Measurements from ENCODE around the gene TSEN2.
A peak's percentile ranks its signal among the peaks of the same experiment; 100 is the strongest.
"Not testable (repeated sequence)": the region's sequence is repeated elsewhere in the genome, so short reads cannot be mapped to it uniquely, and the experiment has no call there.

The TSEN2 gene

GRCh38 chr3:12536423-12536822, 52.1 kb downstream of the TSEN2 start:
- Histone ChIP-seq H3K4me1 (ENCODE audit: control insufficient read depth in 5 of 5, insufficient read depth in 5 of 5, low read length in 5 of 5) (no peaks in the 10 kb centered on the region), H3K36me3 (ENCODE audit: control insufficient read depth in 5 of 5, insufficient read depth in 5 of 5, low read length in 5 of 5) (peaks cover 11 to 45% (median 30%) of the 10 kb centered on the region in 5 donors), H3K27ac (ENCODE audit: low read depth, low read length) (no peak overlapping the region), H3K9ac (ENCODE audit: low read length in 5 of 5) (no peak overlapping the region), H3K9me3 (ENCODE audit: control insufficient read depth in 5 of 5, low read length in 5 of 5) (no peaks in the 10 kb centered on the region), H3K4me3 (ENCODE audit: low read depth in 1 of 5, low read length in 5 of 5) (no peak overlapping the region), H3K27me3 (ENCODE audit: control insufficient read depth in 5 of 5, insufficient read depth in 4 of 5, low read length in 5 of 5) (no peaks in the 10 kb centered on the region)

- H3K9ac ChIP-seq (ENCODE audit: low read length in 5 of 5), result no peak overlapping the region
- no peaks in the 10 kb centered on the region for H3K27me3 ChIP-seq (ENCODE audit: control insufficient read depth in 5 of 5, insufficient read depth in 4 of 5, low read length in 5 of 5)
- peaks cover 0 to 18% (median 10%) of the 10 kb centered on the region in 5 donors for H3K36me3 ChIP-seq (ENCODE audit: control insufficient read depth in 5 of 5, insufficient read depth in 5 of 5, low read length in 5 of 5)
- peaks cover 0 to 5% (median 0%) of the 10 kb centered on the region in 5 donors for H3K4me1 ChIP-seq (ENCODE audit: control insufficient read depth in 5 of 5, insufficient read depth in 5 of 5, low read length in 5 of 5)
- H3K9me3 ChIP-seq (ENCODE audit: control insufficient read depth in 5 of 5, low read length in 5 of 5), result no peaks in the 10 kb centered on the region
- no peak overlapping the region for H3K4me3 ChIP-seq (ENCODE audit: low read depth in 1 of 5, low read length in 5 of 5)
- H3K27ac ChIP-seq (ENCODE audit: low read depth, low read length), result no peak overlapping the region
Measured at GRCh38 chr3:12541625-12542024, 57.3 kb downstream of the TSEN2 start.

GRCh38 chr3:12543497-12543896, 59.2 kb downstream of the TSEN2 start:
- H3K9me3 ChIP-seq (ENCODE audit: control insufficient read depth in 5 of 5, low read length in 5 of 5); H3K4me3 ChIP-seq (ENCODE audit: low read depth in 1 of 5, low read length in 5 of 5); H3K27me3 ChIP-seq (ENCODE audit: control insufficient read depth in 5 of 5, insufficient read depth in 4 of 5, low read length in 5 of 5); H3K9ac ChIP-seq (ENCODE audit: low read length in 5 of 5); H3K4me1 ChIP-seq (ENCODE audit: control insufficient read depth in 5 of 5, insufficient read depth in 5 of 5, low read length in 5 of 5); H3K27ac ChIP-seq (ENCODE audit: low read depth, low read length): not testable (repeated sequence)
- peaks cover 0 to 18% (median 10%) of the 10 kb centered on the region in 5 donors for H3K36me3 ChIP-seq (ENCODE audit: control insufficient read depth in 5 of 5, insufficient read depth in 5 of 5, low read length in 5 of 5)

- Histone ChIP-seq H3K27ac (ENCODE audit: low read depth, low read length) (no peak overlapping the region), H3K36me3 (ENCODE audit: control insufficient read depth in 5 of 5, insufficient read depth in 5 of 5, low read length in 5 of 5) (peaks cover 0 to 13% (median 9%) of the 10 kb centered on the region in 5 donors), H3K4me3 (ENCODE audit: low read depth in 1 of 5, low read length in 5 of 5) (no peak overlapping the region), H3K9me3 (ENCODE audit: control insufficient read depth in 5 of 5, low read length in 5 of 5) (no peaks in the 10 kb centered on the region), H3K4me1 (ENCODE audit: control insufficient read depth in 5 of 5, insufficient read depth in 5 of 5, low read length in 5 of 5) (peaks cover 0 to 5% (median 3%) of the 10 kb centered on the region in 5 donors), H3K27me3 (ENCODE audit: control insufficient read depth in 5 of 5, insufficient read depth in 4 of 5, low read length in 5 of 5) (no peaks in the 10 kb centered on the region), H3K9ac (ENCODE audit: low read length in 5 of 5) (no peak overlapping the region)
Measured at GRCh38 chr3:12544652-12545472, 60.6 kb downstream of the TSEN2 start.

GRCh38 chr3:12545473-12545791, 61.2 kb downstream of the TSEN2 start, which contains the start of gene MKRN2OS:
TSS of gene MKRN2OS (minus strand) at chr3:12545499. CDS start at chr3:12545464, 35 bp downstream.
- no peak within 1 kb of the TSS for H3K4me3 ChIP-seq (ENCODE audit: low read depth in 1 of 5, low read length in 5 of 5)
- H3K9ac ChIP-seq (ENCODE audit: low read length in 5 of 5), result no peak within 1 kb of the TSS
- H3K9me3 ChIP-seq (ENCODE audit: control insufficient read depth in 5 of 5, low read length in 5 of 5), result no peaks in the 10 kb centered on the region
- no peak within 1 kb of the TSS for H3K27ac ChIP-seq (ENCODE audit: low read depth, low read length)
- no peaks in the 10 kb centered on the region for H3K27me3 ChIP-seq (ENCODE audit: control insufficient read depth in 5 of 5, insufficient read depth in 4 of 5, low read length in 5 of 5)
- H3K4me1 ChIP-seq (ENCODE audit: control insufficient read depth in 5 of 5, insufficient read depth in 5 of 5, low read length in 5 of 5), result peaks cover 0 to 8% (median 5%) of the 10 kb centered on the region in 5 donors
- peaks cover 0 to 8% (median 3%) of the 10 kb centered on the region in 5 donors for H3K36me3 ChIP-seq (ENCODE audit: control insufficient read depth in 5 of 5, insufficient read depth in 5 of 5, low read length in 5 of 5)

- peaks cover 0 to 12% (median 5%) of the 10 kb centered on the region in 5 donors for H3K27me3 ChIP-seq (ENCODE audit: control insufficient read depth in 5 of 5, insufficient read depth in 4 of 5, low read length in 5 of 5)
- peaks cover 0 to 14% (median 7%) of the 10 kb centered on the region in 5 donors for H3K4me1 ChIP-seq (ENCODE audit: control insufficient read depth in 5 of 5, insufficient read depth in 5 of 5, low read length in 5 of 5)
- no peaks in the 10 kb centered on the region for H3K9me3 ChIP-seq (ENCODE audit: control insufficient read depth in 5 of 5, low read length in 5 of 5)
- no peaks in the 10 kb centered on the region for H3K36me3 ChIP-seq (ENCODE audit: control insufficient read depth in 5 of 5, insufficient read depth in 5 of 5, low read length in 5 of 5)
- no peak overlapping the region for H3K9ac ChIP-seq (ENCODE audit: low read length in 5 of 5)
- no peak overlapping the region for H3K4me3 ChIP-seq (ENCODE audit: low read depth in 1 of 5, low read length in 5 of 5)
- no peak overlapping the region for H3K27ac ChIP-seq (ENCODE audit: low read depth, low read length)
Measured at GRCh38 chr3:12549971-12550760, 65.9 kb downstream of the TSEN2 start.

GRCh38 chr3:12553921-12554391, 69.7 kb downstream of the TSEN2 start:
- H3K27me3 ChIP-seq (ENCODE audit: control insufficient read depth in 5 of 5, insufficient read depth in 4 of 5, low read length in 5 of 5), result peaks cover 0 to 12% (median 5%) of the 10 kb centered on the region in 5 donors
- no peaks in the 10 kb centered on the region for H3K9me3 ChIP-seq (ENCODE audit: control insufficient read depth in 5 of 5, low read length in 5 of 5)
- peaks cover 2 to 43% (median 34%) of the 10 kb centered on the region in 5 donors for H3K4me1 ChIP-seq (ENCODE audit: control insufficient read depth in 5 of 5, insufficient read depth in 5 of 5, low read length in 5 of 5)
- no peaks in the 10 kb centered on the region for H3K36me3 ChIP-seq (ENCODE audit: control insufficient read depth in 5 of 5, insufficient read depth in 5 of 5, low read length in 5 of 5)
- no peak overlapping the region for H3K27ac ChIP-seq (ENCODE audit: low read depth, low read length)
- H3K9ac ChIP-seq (ENCODE audit: low read length in 5 of 5), result peak overlapping the region in 4 of 5 donors; percentile 41 to 78 (median 62)
- H3K4me3 ChIP-seq (ENCODE audit: low read depth in 1 of 5, low read length in 5 of 5), result peak overlapping the region; percentile 57 to 76 (median 74)

- Histone ChIP-seq H3K36me3 (ENCODE audit: control insufficient read depth in 5 of 5, insufficient read depth in 5 of 5, low read length in 5 of 5) (no peaks in the 10 kb centered on the region), H3K4me1 (ENCODE audit: control insufficient read depth in 5 of 5, insufficient read depth in 5 of 5, low read length in 5 of 5) (peaks cover 2 to 53% (median 44%) of the 10 kb centered on the region in 5 donors), H3K9ac (ENCODE audit: low read length in 5 of 5) (peak overlapping the region; percentile 60 to 95 (median 87))
Measured at GRCh38 chr3:12556314-12556689, 72.0 kb downstream of the TSEN2 start.

GRCh38 chr3:12556690-12557472, 72.6 kb downstream of the TSEN2 start, which contains the start of gene MKRN2:
TSS of gene MKRN2 (plus strand) at chr3:12557087. CDS start at chr3:12557151, 64 bp downstream.
- peaks cover 0 to 12% (median 5%) of the 10 kb centered on the region in 5 donors for H3K27me3 ChIP-seq (ENCODE audit: control insufficient read depth in 5 of 5, insufficient read depth in 4 of 5, low read length in 5 of 5)
- H3K9ac ChIP-seq (ENCODE audit: low read length in 5 of 5), result peak within 1 kb of the TSS; percentile 94 to 98 (median 97)
- H3K36me3 ChIP-seq (ENCODE audit: control insufficient read depth in 5 of 5, insufficient read depth in 5 of 5, low read length in 5 of 5), result no peaks in the 10 kb centered on the region
- peak within 1 kb of the TSS; percentile 88 to 95 (median 92) for H3K4me3 ChIP-seq (ENCODE audit: low read depth in 1 of 5, low read length in 5 of 5)
- peaks cover 2 to 53% (median 46%) of the 10 kb centered on the region in 5 donors for H3K4me1 ChIP-seq (ENCODE audit: control insufficient read depth in 5 of 5, insufficient read depth in 5 of 5, low read length in 5 of 5)
- no peaks in the 10 kb centered on the region for H3K9me3 ChIP-seq (ENCODE audit: control insufficient read depth in 5 of 5, low read length in 5 of 5)
- H3K27ac ChIP-seq (ENCODE audit: low read depth, low read length), result peak within 1 kb of the TSS; percentile 92

More at GRCh38 chr3:12556314-12556689, 72.0 kb downstream of the TSEN2 start:
- H3K9me3 ChIP-seq (ENCODE audit: control insufficient read depth in 5 of 5, low read length in 5 of 5), result no peaks in the 10 kb centered on the region
- peak overlapping the region; percentile 92 for H3K27ac ChIP-seq (ENCODE audit: low read depth, low read length)
- H3K27me3 ChIP-seq (ENCODE audit: control insufficient read depth in 5 of 5, insufficient read depth in 4 of 5, low read length in 5 of 5), result peaks cover 0 to 12% (median 5%) of the 10 kb centered on the region in 5 donors
- peak overlapping the region; percentile 88 to 95 (median 92) for H3K4me3 ChIP-seq (ENCODE audit: low read depth in 1 of 5, low read length in 5 of 5)
